ENCODE data around the gene ABCA6. TPM values are rescaled to one million over a fixed set of nuclear protein-coding genes. Genes with fewer than 3 reads are reported as not detected.

ABCA6 gene
- total and polyA plus RNA-seq, 4 donors, result 1.9 to 132 (median 8.7) TPM

DNA sequence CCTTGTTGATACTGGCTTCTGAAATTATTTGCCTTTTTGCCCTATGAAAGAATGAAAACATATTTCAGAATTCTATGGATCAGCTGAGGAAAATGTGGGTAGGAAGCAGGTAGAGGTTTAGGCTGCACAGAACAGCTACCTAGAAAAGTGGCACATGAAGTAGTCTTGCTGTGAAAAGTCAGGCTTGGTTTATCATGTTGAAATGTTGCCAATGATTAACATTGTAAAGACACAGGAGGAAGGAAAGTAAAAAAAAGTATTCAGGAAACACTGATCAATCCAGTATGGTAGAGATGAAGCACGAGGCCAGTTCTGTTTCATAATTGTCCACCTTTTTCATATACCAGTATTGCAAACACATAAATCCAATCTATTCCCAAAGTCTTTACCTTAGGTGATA, 29.9 kb downstream of the ABCA6 start:
- DNase-seq (no peak), ATAC-seq (ENCODE audit: insufficient read depth, low FRiP score) (no peak)
- no peaks in the 10 kb centered on the region for H3K9me3 ChIP-seq (ENCODE audit: control insufficient read depth in 4 of 4, insufficient read depth in 3 of 4, low read length in 3 of 4)
- H3K27ac ChIP-seq (ENCODE audit: low read depth in 1 of 2, low read length in 1 of 2), result no peak overlapping the region
- H3K4me3 ChIP-seq, result no peak overlapping the region
- TF ChIP-seq, protein P1, sequence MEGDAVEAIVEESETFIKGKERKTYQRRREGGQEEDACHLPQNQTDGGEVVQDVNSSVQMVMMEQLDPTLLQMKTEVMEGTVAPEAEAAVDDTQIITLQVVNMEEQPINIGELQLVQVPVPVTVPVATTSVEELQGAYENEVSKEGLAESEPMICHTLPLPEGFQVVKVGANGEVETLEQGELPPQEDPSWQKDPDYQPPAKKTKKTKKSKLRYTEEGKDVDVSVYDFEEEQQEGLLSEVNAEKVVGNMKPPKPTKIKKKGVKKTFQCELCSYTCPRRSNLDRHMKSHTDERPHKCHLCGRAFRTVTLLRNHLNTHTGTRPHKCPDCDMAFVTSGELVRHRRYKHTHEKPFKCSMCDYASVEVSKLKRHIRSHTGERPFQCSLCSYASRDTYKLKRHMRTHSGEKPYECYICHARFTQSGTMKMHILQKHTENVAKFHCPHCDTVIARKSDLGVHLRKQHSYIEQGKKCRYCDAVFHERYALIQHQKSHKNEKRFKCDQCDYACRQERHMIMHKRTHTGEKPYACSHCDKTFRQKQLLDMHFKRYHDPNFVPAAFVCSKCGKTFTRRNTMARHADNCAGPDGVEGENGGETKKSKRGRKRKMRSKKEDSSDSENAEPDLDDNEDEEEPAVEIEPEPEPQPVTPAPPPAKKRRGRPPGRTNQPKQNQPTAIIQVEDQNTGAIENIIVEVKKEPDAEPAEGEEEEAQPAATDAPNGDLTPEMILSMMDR (IDR thresholded peaks at IDR 0.05; ENCODE audit: control extremely low read depth, extremely low read depth), result no peak
- no peak overlapping the region for H3K9ac ChIP-seq (ENCODE audit: insufficient read depth in 1 of 2, low read length in 2 of 2)
- peaks cover 2 to 43% (median 11%) of the 10 kb centered on the region in 4 donors for H3K36me3 ChIP-seq (ENCODE audit: control insufficient read depth in 4 of 4, insufficient read depth in 4 of 4, low read length in 4 of 4)
- no peaks in the 10 kb centered on the region for H3K27me3 ChIP-seq (ENCODE audit: control insufficient read depth in 3 of 3, insufficient read depth in 3 of 3, low read length in 2 of 3)
- 45 to 55% methylated on average over 1 of the region's 1 CpG for WGBS, 2 donors
- peaks cover 0 to 2% (median 0%) of the 10 kb centered on the region in 5 donors for H3K4me1 ChIP-seq (ENCODE audit: control insufficient read depth in 5 of 5, insufficient read depth in 5 of 5, low read length in 5 of 5)

GRCh38 chr17:69105907-69106730, 35.6 kb downstream of the ABCA6 start:
- peaks cover 1 to 26% (median 10%) of the 10 kb centered on the region in 4 donors for H3K36me3 ChIP-seq (ENCODE audit: control insufficient read depth in 4 of 4, insufficient read depth in 4 of 4, low read length in 4 of 4)
- H3K27ac ChIP-seq (ENCODE audit: low read depth in 1 of 2, low read length in 1 of 2), result no peak overlapping the region
- no peaks in the 10 kb centered on the region for H3K9me3 ChIP-seq (ENCODE audit: control insufficient read depth in 4 of 4, insufficient read depth in 3 of 4, low read length in 3 of 4)
- ATAC-seq (ENCODE audit: insufficient read depth, low FRiP score), result no peak
- no peak overlapping the region for H3K4me3 ChIP-seq
- no peak overlapping the region for H3K9ac ChIP-seq (ENCODE audit: insufficient read depth in 1 of 2, low read length in 2 of 2)
- TF ChIP-seq, protein P1 (IDR thresholded peaks at IDR 0.05; ENCODE audit: control extremely low read depth, extremely low read depth), result no peak
- H3K27me3 ChIP-seq (ENCODE audit: control insufficient read depth in 3 of 3, insufficient read depth in 3 of 3, low read length in 2 of 3), result no peaks in the 10 kb centered on the region
- H3K4me1 ChIP-seq (ENCODE audit: control insufficient read depth in 5 of 5, insufficient read depth in 5 of 5, low read length in 5 of 5), result no peaks in the 10 kb centered on the region
- WGBS, 2 donors, result 78 to 89% methylated on average over 10 of the region's 10 CpGs
- DNase-seq, result no peak

DNA sequence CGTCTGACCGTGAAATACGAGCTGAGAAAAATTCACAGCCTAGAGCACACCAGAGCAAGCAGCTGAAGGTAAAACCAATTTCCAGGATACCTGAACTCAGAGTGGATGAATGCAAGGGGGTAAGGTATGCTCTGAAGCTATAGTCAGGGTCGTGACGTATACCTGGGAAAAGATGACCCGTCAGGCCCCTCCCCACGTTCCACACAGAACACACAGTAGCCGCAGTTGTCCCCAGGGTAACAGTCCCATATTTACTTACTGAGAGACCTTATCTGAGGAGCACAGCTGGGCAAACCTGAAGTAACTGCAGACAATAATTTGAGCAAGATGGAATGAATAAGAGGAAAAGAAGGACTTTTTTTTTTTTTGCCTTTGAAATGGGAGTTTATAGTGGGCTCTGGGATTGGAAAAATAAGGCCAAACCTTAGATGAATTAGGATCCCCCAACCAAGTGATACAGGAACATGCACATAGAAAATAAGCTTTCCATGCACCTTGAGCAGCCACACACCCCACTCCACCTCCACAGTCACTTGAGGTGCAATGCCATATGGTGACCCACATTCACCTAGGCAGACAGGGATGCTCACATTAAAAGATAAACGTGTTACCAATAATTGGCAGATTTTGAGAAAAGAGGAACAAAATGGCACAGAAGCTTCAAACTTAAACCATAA, 38.0 kb downstream of the ABCA6 start:
- TF ChIP-seq, protein P1 (IDR thresholded peaks at IDR 0.05; ENCODE audit: control extremely low read depth, extremely low read depth), result no peak
- no peak for DNase-seq
- H3K27ac ChIP-seq (ENCODE audit: low read depth in 1 of 2, low read length in 1 of 2), result no peak overlapping the region
- H3K36me3 ChIP-seq (ENCODE audit: control insufficient read depth in 4 of 4, insufficient read depth in 4 of 4, low read length in 4 of 4), result peaks cover 0 to 15% (median 7%) of the 10 kb centered on the region in 4 donors
- H3K4me1 ChIP-seq (ENCODE audit: control insufficient read depth in 5 of 5, insufficient read depth in 5 of 5, low read length in 5 of 5), result no peaks in the 10 kb centered on the region
- 86 to 95% methylated on average over 9 of the region's 9 CpGs for WGBS, 2 donors
- ATAC-seq (ENCODE audit: insufficient read depth, low FRiP score), result no peak
- no peaks in the 10 kb centered on the region for H3K27me3 ChIP-seq (ENCODE audit: control insufficient read depth in 3 of 3, insufficient read depth in 3 of 3, low read length in 2 of 3)
- no peak overlapping the region for H3K9ac ChIP-seq (ENCODE audit: insufficient read depth in 1 of 2, low read length in 2 of 2)
- H3K9me3 ChIP-seq (ENCODE audit: control insufficient read depth in 4 of 4, insufficient read depth in 3 of 4, low read length in 3 of 4), result no peaks in the 10 kb centered on the region
- H3K4me3 ChIP-seq, result no peak overlapping the region

All from lung (tissue), 12 donors.